Adrenal gland (tissue), 5 donors: ENCODE measurements around the gene RTN3.

Experiments
- POLR2A ChIP-seq, 2 donors: fragments of 450-650 bp; IDR thresholded peaks; one replicate each; pipeline ENCODE4 v1.6.1; 2017; ENCODE audit warnings: antibody characterized with exemption in 2 of 2, mild to moderate bottlenecking in 2 of 2, moderate library complexity in 1 of 2
- TF ChIP-seq, protein P1 (sequence below), 6 experiments: fragments of 450-650 bp in 4 of 6; fragments of 200-600 bp in 2 of 6; sonication (generic) in 1 of 6; IDR thresholded peaks; 1 replicate in 5 of 6; 2 replicates in 1 of 6; pipeline versions ENCODE4 v1.5.1 to v1.8.0; 2016 to 2021; ENCODE audit warnings: antibody characterized with exemption in 6 of 6, mild to moderate bottlenecking in 2 of 6, moderate library complexity in 1 of 6
- donor health status: DM: no; HTN: no; CAD: no.

DNA sequence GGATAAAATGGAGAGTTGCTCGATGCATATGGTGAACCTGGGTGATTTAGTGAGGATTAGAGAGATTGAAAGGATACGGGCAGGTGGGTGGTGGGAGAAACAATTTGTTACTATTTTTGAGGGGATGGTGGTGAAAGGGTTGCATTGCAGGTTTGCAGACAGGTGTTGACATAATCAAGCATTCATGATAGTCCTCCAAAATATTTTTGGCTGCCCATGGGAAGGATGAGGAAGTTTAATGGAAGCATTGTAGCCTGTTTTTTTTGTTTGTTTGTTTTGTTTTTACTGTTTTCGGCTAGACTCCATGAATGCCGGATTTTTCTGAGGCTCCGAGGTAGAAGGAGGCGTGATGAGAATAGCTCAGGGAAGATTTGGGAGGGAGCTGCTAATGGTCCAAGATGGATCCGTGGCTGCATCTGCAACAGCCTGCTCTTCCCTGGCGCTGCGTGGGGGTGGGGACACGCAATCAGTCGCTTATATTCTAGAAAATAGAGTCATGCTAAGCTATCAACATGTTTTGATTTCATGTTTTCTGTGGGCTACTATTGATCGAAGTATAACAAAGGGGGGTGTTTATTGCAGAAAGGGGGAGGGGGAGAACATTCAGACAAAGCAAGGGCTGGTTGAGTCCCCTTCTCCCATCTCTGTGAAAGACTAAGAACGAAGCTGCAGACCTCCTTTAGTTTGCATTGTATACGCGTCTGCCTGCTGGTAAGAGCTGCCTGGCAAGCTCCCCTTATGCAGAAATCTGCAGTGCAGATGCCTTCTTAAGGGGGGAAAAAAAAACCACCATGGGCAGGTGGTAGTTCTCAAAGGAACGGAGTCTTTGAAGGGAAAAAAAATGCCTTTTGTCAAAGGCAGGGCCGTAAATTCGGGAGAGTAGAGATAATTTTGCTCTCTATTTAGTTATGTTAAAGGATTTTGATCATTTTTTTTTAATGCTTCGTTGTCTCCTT lies 1.0 kb downstream of the RTN3 start:
- TF ChIP-seq, protein P1, sequence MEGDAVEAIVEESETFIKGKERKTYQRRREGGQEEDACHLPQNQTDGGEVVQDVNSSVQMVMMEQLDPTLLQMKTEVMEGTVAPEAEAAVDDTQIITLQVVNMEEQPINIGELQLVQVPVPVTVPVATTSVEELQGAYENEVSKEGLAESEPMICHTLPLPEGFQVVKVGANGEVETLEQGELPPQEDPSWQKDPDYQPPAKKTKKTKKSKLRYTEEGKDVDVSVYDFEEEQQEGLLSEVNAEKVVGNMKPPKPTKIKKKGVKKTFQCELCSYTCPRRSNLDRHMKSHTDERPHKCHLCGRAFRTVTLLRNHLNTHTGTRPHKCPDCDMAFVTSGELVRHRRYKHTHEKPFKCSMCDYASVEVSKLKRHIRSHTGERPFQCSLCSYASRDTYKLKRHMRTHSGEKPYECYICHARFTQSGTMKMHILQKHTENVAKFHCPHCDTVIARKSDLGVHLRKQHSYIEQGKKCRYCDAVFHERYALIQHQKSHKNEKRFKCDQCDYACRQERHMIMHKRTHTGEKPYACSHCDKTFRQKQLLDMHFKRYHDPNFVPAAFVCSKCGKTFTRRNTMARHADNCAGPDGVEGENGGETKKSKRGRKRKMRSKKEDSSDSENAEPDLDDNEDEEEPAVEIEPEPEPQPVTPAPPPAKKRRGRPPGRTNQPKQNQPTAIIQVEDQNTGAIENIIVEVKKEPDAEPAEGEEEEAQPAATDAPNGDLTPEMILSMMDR (IDR thresholded peaks at IDR 0.05), result peak in 5 of 6 experiments; percentile 24 to 53 (median 34)
- TF ChIP-seq POLR2A (IDR thresholded peaks at IDR 0.05), result no peak
